HEK293 (cell line): ENCODE data around the gene PTPRN2.

Experiments
- CTCF ChIA-PET: fragments of 350-600 bp; formaldehyde crosslinking; extraction: SDS; loops from one replicate; lab custom pipeline; 2021; ENCODE audit warnings: antibody characterized with exemption; lab: Yijun Ruan, JAX
- POLR2A ChIA-PET: fragments of 300-600 bp; formaldehyde crosslinking; extraction: SDS; loops from one replicate; lab custom pipeline; 2020; ENCODE audit warnings: antibody characterized with exemption, inconsistent platforms; lab: Yijun Ruan, JAX
- H3K27ac ChIP-seq: fragments of 200-500 bp; sonication (Bioruptor generic); 2 replicates; pipeline ENCODE4 v1.5.1; 2014; ENCODE audit warnings: low read depth, low read length, control low read depth, inconsistent platforms; ENCODE audit errors: extremely low read depth
- H3K36me3 ChIP-seq, 2 experiments: fragments of 200-500 bp in 1 of 2; sonication (Bioruptor generic) in 1 of 2; 1 replicate in 1 of 2; 2 replicates in 1 of 2; pipeline ENCODE4 v1.5.1; 2014 to 2017; ENCODE audit warnings: inconsistent platforms in 2 of 2, low read length in 2 of 2; ENCODE audit not compliant: control insufficient read depth in 2 of 2, insufficient read depth in 1 of 2
- H3K4me1 ChIP-seq: fragments of 200-500 bp; sonication (Bioruptor generic); 2 replicates; pipeline ENCODE4 v1.5.1; 2014; ENCODE audit warnings: mild to moderate bottlenecking, low read length, inconsistent platforms; ENCODE audit not compliant: control insufficient read depth, insufficient read depth
- H3K4me3 ChIP-seq: 2 replicates; pipeline ENCODE4 v1.5.1; 2011; ENCODE audit warnings: low read depth, mild to moderate bottlenecking, control low read depth, low read length, moderate library complexity
- H3K9me3 ChIP-seq: fragments of 200-500 bp; sonication (Bioruptor generic); 2 replicates; pipeline ENCODE4 v1.5.1; 2014; ENCODE audit warnings: low read depth, low read length, inconsistent platforms; ENCODE audit not compliant: control insufficient read depth, insufficient read depth
- BCL6B ChIP-seq: fragments of 450-650 bp; formaldehyde crosslinking; IDR thresholded peaks from 2 replicates; pipeline ENCODE4 v1.5.1; 2017; ENCODE audit warnings: missing biosample characterization, missing genetic modification characterization
- EGR2 ChIP-seq: fragments of 450-650 bp; formaldehyde crosslinking; IDR thresholded peaks from 2 replicates; pipeline ENCODE4 v1.5.1; 2016; ENCODE audit warnings: low read depth, missing biosample characterization, missing genetic modification characterization
- FEZF1 ChIP-seq: fragments of 450-650 bp; formaldehyde crosslinking; IDR thresholded peaks from 2 replicates; pipeline ENCODE4 v1.5.1; 2016; ENCODE audit warnings: missing biosample characterization, missing genetic modification characterization
- REPIN1 ChIP-seq: fragments of 450-650 bp; formaldehyde crosslinking; IDR thresholded peaks from 2 replicates; pipeline ENCODE4 v1.5.1; 2017; ENCODE audit warnings: missing biosample characterization, missing genetic modification characterization, low read depth
- WT1 ChIP-seq: fragments of 450-650 bp; formaldehyde crosslinking; IDR thresholded peaks from 2 replicates; pipeline ENCODE4 v1.5.1; 2016; ENCODE audit warnings: missing biosample characterization, missing genetic modification characterization
- ZBTB10 ChIP-seq: fragments of 450-650 bp; formaldehyde crosslinking; IDR thresholded peaks from 2 replicates; pipeline ENCODE4 v1.5.1; 2016; ENCODE audit warnings: missing biosample characterization, missing genetic modification characterization
- ZBTB11 ChIP-seq: fragments of 450-650 bp; formaldehyde crosslinking; conservative IDR thresholded peaks from 2 replicates; pipeline ENCODE4 v1.5.1; 2016; ENCODE audit warnings: low read depth, missing biosample characterization, missing genetic modification characterization
- ZNF19 ChIP-seq: fragments of 450-650 bp; formaldehyde crosslinking; IDR thresholded peaks from 2 replicates; pipeline ENCODE4; 2016; ENCODE audit warnings: missing biosample characterization, missing genetic modification characterization, low read depth
- ZNF221 ChIP-seq: fragments of 450-650 bp; formaldehyde crosslinking; IDR thresholded peaks from 2 replicates; pipeline ENCODE4 v1.5.1; 2017; ENCODE audit warnings: missing biosample characterization, missing genetic modification characterization, borderline replicate concordance
- ZNF398 ChIP-seq: fragments of 450-650 bp; formaldehyde crosslinking; IDR thresholded peaks from 2 replicates; pipeline ENCODE4 v1.5.1; 2017; ENCODE audit warnings: missing biosample characterization, missing genetic modification characterization
- ZNF473 ChIP-seq: fragments of 450-650 bp; formaldehyde crosslinking; IDR thresholded peaks from 2 replicates; pipeline ENCODE4 v1.5.1; 2017; ENCODE audit warnings: missing biosample characterization, missing genetic modification characterization

PTPRN2 gene

GRCh38 chr7:157667731-157668130 is 919.9 kb downstream of the PTPRN2 start (continued):
- TF ChIP-seq ZNF398 (tag by site-specific recombination) = no peak
- TF ChIP-seq ZBTB11 (tag by site-specific recombination) = no peak

- Histone ChIP-seq H3K27ac (no peak overlapping the region), H3K36me3 (no peaks in the 10 kb centered on the region), H3K9me3 (no peaks in the 10 kb centered on the region), H3K4me1 (no peaks in the 10 kb centered on the region), H3K4me3 (no peak overlapping the region)
- TF ChIP-seq ZNF221 (tag by site-specific recombination) = no peak
- TF ChIP-seq WT1 (tag by site-specific recombination) = no peak
- no peak for TF ChIP-seq FEZF1
- TF ChIP-seq ZBTB10 = no peak
- no peak for TF ChIP-seq REPIN1 (tag by site-specific recombination)
- no peak for TF ChIP-seq ZNF19 (tag by site-specific recombination)
- no peak for TF ChIP-seq ZNF473 (tag by site-specific recombination)
- ChIA-PET CTCF (no interaction called here), POLR2A (no interaction called here)
Observed at GRCh38 chr7:157667261-157667660, 920.4 kb downstream of the PTPRN2 start.

GRCh38 chr7:157666530-157667040 is 921.0 kb downstream of the PTPRN2 start:
- H3K4me1 ChIP-seq = no peaks in the 10 kb centered on the region
- TF ChIP-seq BCL6B = no peak
- no peak for TF ChIP-seq EGR2
- TF ChIP-seq WT1 (tag by site-specific recombination) = no peak
- H3K27ac ChIP-seq = no peak overlapping the region
- H3K4me3 ChIP-seq = no peak overlapping the region
- ChIA-PET CTCF (no interaction called here), POLR2A (no interaction called here)
- no peaks in the 10 kb centered on the region for H3K9me3 ChIP-seq
- H3K36me3 ChIP-seq = no peaks in the 10 kb centered on the region
